AG04450 (cell line): ENCODE measurements around the gene DPEP1. TPM values are rescaled to one million over a fixed set of nuclear protein-coding genes. Genes with fewer than 3 reads are reported as not detected.

Source experiments
- CTCF ChIA-PET: fragments of 300-600, 350-600 bp; formaldehyde crosslinking; extraction: SDS; loops from one replicate; lab custom pipeline; 2022; ENCODE audit warnings: antibody characterized with exemption, inconsistent platforms; lab: Charles Lee
- POLR2A ChIA-PET: fragments of 350-600 bp; formaldehyde crosslinking; extraction: SDS; loops from one replicate; lab custom pipeline; 2021; ENCODE audit warnings: antibody characterized with exemption, inconsistent platforms; lab: Yijun Ruan, JAX
- DNase-seq: peaks from one replicate; pipeline ENCODE4 v3.0.0-alpha.2; 2011; ENCODE audit warnings: low read depth, low spot score
- H3K27ac ChIP-seq: one replicate; pipeline ENCODE4 v1.5.1; 2012; ENCODE audit warnings: low read depth, low read length, control low read depth
- H3K27me3 ChIP-seq: one replicate; pipeline ENCODE4 v1.6.0; 2012; ENCODE audit warnings: low read length; ENCODE audit not compliant: control insufficient read depth, insufficient read depth
- H3K4me3 ChIP-seq: 2 replicates; pipeline ENCODE4 v1.5.1; 2011; ENCODE audit warnings: mild to moderate bottlenecking, low read depth, low read length, control low read depth
- H3K9me3 ChIP-seq: 2 replicates; pipeline ENCODE4 v1.5.1; 2012; ENCODE audit warnings: low read length; ENCODE audit not compliant: control insufficient read depth, insufficient read depth
- polyA plus RNA-seq: library from polyadenylated mRNA; depleted of rRNA; stranded (reverse); fragments of >200 nt; gene quantifications from 2 replicates; pipeline ENCODE4 v1.2.3, GENCODE V29; 2011
- TF ChIP-seq, protein P1 (sequence below): IDR thresholded peaks from 2 replicates; pipeline ENCODE4 v1.5.1; 2011; ENCODE audit warnings: low read depth, low read length, control low read depth, inconsistent platforms

The DPEP1 gene
- polyA plus RNA-seq, 1 experiment, result not detected

GRCh38 chr16:89607937-89608740 lies 5.3 kb upstream of the DPEP1 start:
- POLR2A ChIA-PET, result no interaction called here

DNA sequence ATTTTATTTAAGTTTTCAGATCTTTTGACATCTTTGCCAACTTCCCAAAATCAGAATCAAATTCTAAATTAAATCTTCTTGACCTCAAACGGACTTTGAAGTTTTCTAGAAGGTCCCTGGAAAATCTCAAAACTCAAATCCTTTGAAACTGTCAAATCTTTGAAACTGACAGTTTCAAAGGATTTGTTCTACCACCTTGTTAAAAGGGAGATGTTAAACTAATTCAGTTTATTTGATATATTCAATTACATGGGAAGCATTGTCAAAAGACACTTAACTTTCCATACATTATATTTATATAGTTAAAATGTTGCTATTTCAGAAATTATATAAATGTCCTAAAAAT lies 3.4 kb upstream of the DPEP1 start:
- TF ChIP-seq, protein P1, sequence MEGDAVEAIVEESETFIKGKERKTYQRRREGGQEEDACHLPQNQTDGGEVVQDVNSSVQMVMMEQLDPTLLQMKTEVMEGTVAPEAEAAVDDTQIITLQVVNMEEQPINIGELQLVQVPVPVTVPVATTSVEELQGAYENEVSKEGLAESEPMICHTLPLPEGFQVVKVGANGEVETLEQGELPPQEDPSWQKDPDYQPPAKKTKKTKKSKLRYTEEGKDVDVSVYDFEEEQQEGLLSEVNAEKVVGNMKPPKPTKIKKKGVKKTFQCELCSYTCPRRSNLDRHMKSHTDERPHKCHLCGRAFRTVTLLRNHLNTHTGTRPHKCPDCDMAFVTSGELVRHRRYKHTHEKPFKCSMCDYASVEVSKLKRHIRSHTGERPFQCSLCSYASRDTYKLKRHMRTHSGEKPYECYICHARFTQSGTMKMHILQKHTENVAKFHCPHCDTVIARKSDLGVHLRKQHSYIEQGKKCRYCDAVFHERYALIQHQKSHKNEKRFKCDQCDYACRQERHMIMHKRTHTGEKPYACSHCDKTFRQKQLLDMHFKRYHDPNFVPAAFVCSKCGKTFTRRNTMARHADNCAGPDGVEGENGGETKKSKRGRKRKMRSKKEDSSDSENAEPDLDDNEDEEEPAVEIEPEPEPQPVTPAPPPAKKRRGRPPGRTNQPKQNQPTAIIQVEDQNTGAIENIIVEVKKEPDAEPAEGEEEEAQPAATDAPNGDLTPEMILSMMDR, result no peak
- Histone ChIP-seq H3K9me3 (peaks cover 3% of the 10 kb centered on the region; the same call in 1 of the 2 replicates), H3K27me3 (no peaks in the 10 kb centered on the region), H3K27ac (no peak overlapping the region), H3K4me3 (no peak overlapping the region)
- ChIA-PET CTCF (no interaction called here), POLR2A (no interaction called here)
- no peak for DNase-seq

More at GRCh38 chr16:89607937-89608740, 5.3 kb upstream of the DPEP1 start:
- no peak for DNase-seq
- Histone ChIP-seq H3K9me3 (peaks cover 3% of the 10 kb centered on the region; the same call in 1 of the 2 replicates), H3K27ac (no peak overlapping the region), H3K27me3 (no peaks in the 10 kb centered on the region), H3K4me3 (no peak overlapping the region)
- TF ChIP-seq, protein P1, result no peak
- CTCF ChIA-PET, result interaction anchor here (1.0 kb wide), 1 partner anchor 33 kb away, joined by 3 read pairs; no protein-coding TSS in a partner anchor

DNA sequence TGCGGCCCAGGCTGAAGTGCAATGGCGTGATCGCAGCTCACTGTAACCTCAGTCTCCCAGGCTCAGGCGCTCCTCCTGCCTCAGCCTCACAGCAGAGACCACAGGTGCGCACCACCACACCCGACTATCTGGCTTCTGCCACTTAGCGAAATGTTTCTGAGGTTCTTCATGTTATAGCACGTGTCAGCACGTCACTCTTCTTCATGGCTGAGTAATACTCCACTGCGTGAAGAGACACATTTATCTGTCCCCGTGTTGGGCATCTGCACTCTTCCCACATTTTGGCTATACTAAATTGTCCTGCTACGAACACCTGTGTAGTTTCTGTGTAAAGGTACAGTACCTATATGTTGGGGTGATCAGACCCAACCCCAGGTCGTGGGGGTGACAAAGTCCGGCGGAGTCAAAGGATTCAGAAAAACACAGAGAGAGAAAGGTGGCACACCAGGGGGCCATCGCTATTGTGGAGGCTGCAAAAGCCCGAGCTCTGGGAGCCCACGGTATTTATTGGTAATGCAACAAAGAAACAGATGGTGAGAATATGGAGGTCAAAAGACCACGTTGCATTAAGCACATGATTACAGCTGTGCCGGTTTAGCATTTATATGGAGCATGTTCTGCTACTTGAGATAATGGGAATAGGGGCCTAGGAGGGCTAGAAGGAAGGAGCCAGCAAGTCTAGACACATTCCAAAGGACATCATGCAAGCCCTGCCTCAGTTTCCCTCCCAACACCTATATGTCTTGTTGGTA lies 851 bp upstream of the DPEP1 start:
- Histone ChIP-seq H3K4me3 (no peak overlapping the region), H3K27ac (no peak overlapping the region), H3K9me3 (peaks cover 6% of the 10 kb centered on the region; the same call in 1 of the 2 replicates), H3K27me3 (peaks cover 2% of the 10 kb centered on the region)
- TF ChIP-seq, protein P1, result no peak
- ChIA-PET CTCF (interaction anchor here (1.5 kb wide), 1 partner anchor 29 kb away, joined by 4 read pairs; no protein-coding TSS in a partner anchor), POLR2A (interaction anchor here (1.5 kb wide), 1 partner anchor 28 kb away, joined by 3 read pairs; no protein-coding TSS in a partner anchor)
- no peak for DNase-seq

DNA sequence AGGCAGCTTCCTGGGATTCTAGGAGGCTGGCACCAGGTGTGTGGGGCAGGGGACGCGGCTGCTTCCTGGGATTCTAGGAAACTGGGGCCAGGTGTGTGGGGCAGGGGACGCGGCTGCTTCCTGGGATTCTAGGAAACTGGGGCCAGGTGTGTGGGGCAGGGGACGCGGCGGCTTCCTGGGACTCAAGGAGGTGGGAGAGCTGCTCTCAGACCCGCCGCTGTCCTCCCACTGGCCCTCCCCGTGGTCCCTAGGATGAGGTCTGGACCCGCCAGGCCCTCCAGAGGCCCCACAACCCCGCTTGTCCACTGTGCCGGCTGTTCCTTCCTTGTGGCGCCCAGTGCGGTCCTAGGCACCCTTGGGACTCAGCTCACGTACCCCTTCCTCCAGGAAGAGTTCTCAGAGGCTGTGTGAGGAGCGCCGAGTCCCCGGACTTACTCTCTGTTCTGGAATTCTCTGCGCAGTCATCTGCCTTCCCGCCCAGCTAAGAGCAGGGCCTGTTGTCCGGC lies 565 bp downstream of the DPEP1 start:
- DNase-seq, result no peak
- H3K4me3 ChIP-seq, result no peak overlapping the region
- TF ChIP-seq, protein P1, result no peak
- no peak overlapping the region for H3K27ac ChIP-seq
- ChIA-PET CTCF (interaction anchor here (1.5 kb wide), 1 partner anchor 28 kb away, joined by 4 read pairs; no protein-coding TSS in a partner anchor), POLR2A (interaction anchor here (0.6 to 1.5 kb wide), 2 partner anchors 14 to 27 kb away, joined by 3 to 10 read pairs; no protein-coding TSS in a partner anchor)
- H3K27me3 ChIP-seq, result peaks cover 2% of the 10 kb centered on the region
- H3K9me3 ChIP-seq, result peaks cover 6% of the 10 kb centered on the region; the same call in 1 of the 2 replicates
